Spleen (tissue), 11 donors: ENCODE measurements around the gene NKX1-1. TPM values are rescaled to one million over a fixed set of nuclear protein-coding genes. Genes with fewer than 3 reads are reported as not detected.

Experiments used
- DNase-seq: peaks from one replicate; pipeline ENCODE4 v3.0.0-alpha.2; 2020
- H3K27ac ChIP-seq, 8 donors: fragments of 200-600 bp; sonication (generic) in 7 of 8; 1 replicate in 4 of 8; 2 replicates in 4 of 8; pipeline versions ENCODE4 v1.5.0 to v1.8.0; 2016 to 2021; ENCODE audit warnings: inconsistent platforms in 4 of 8, mild to moderate bottlenecking in 4 of 8, moderate library complexity in 1 of 8
- H3K27me3 ChIP-seq, 7 donors: fragments of 200-600 bp; sonication (generic) in 6 of 7; replicated peaks in 1 of 7; 1 replicate in 4 of 7; 2 replicates in 3 of 7; pipeline versions ENCODE4 v1.5.0 to v1.8.0; 2016 to 2021; ENCODE audit warnings: inconsistent platforms in 3 of 7, mild to moderate bottlenecking in 1 of 7
- H3K36me3 ChIP-seq, 6 donors: fragments of 200-600 bp; sonication (generic) in 5 of 6; 1 replicate in 4 of 6; 2 replicates in 2 of 6; pipeline versions ENCODE4 v1.5.0 to v1.8.0; 2016 to 2021; ENCODE audit warnings: inconsistent platforms in 2 of 6
- H3K4me1 ChIP-seq, 6 donors: fragments of 200-600 bp; sonication (generic) in 5 of 6; 1 replicate in 3 of 6; 2 replicates in 3 of 6; pipeline versions ENCODE4 v1.5.0 to v1.8.0; 2016 to 2021; ENCODE audit warnings: inconsistent platforms in 3 of 6
- H3K4me3 ChIP-seq, 8 donors: fragments of 200-600 bp; sonication (generic) in 7 of 8; 1 replicate in 4 of 8; 2 replicates in 4 of 8; pipeline versions ENCODE4 v1.5.0 to v1.8.0; 2016 to 2021; ENCODE audit warnings: inconsistent platforms in 4 of 8, mild to moderate bottlenecking in 4 of 8, moderate library complexity in 2 of 8
- H3K9me3 ChIP-seq, 8 donors: fragments of 200-600 bp; sonication (generic) in 7 of 8; 1 replicate in 4 of 8; 2 replicates in 4 of 8; pipeline versions ENCODE4 v1.5.0 to v1.8.0; 2016 to 2021; ENCODE audit warnings: inconsistent platforms in 4 of 8
- POLR2A ChIP-seq, 3 donors: fragments of 450-650 bp; IDR thresholded peaks; one replicate each; pipeline ENCODE4 v1.5.1; 2017; ENCODE audit warnings: antibody characterized with exemption in 3 of 3, mild to moderate bottlenecking in 1 of 3
- POLR2AphosphoS5 ChIP-seq, 3 donors: sonication (generic); formaldehyde crosslinking; IDR thresholded peaks; one replicate each; pipeline ENCODE4 v1.5.1; 2017; ENCODE audit warnings: antibody characterized with exemption in 3 of 3
- WGBS, 5 donors: extraction: QIAGEN DNeasy Blood & Tissue Kit in 3 of 5; methylation state at CpG; one replicate each; pipeline versions ENCODE4 v1.1.5 to v1.1.7; 2013 to 2018; 5-methylcytosine and 5-hydroxymethylcytosine counted together
- intact Hi-C: fragments of 100-400 bp; cut with DNase I; formaldehyde crosslinking; loops from one replicate; pipeline ENCODE4 v1.15.0; 2023; ENCODE audit warnings: low total_unique reads
- polyA plus RNA-seq, 3 donors: library from polyadenylated mRNA; stranded (reverse); fragments of 200-250 nt; gene quantifications; one replicate each; pipeline ENCODE4 v1.2.1, GENCODE V29; 2013
- total RNA-seq, 7 donors: library from RNA; depleted of rRNA in 3 of 7; stranded (reverse); fragments of >200 nt in 3 of 7; fragmentation: NEBNext Ultra II Directional in 4 of 7; extraction: Animal tissue kit (Norgen Biotek cat#: 25700) in 4 of 7; gene quantifications; one replicate each; pipeline versions ENCODE4 v1.1.0 to v1.2.1, GENCODE V29; 2016 to 2021
- TF ChIP-seq, protein P1 (sequence below), 11 experiments: fragments of 200-600 bp in 7 of 11; fragments of 450-650 bp in 4 of 11; sonication (generic) in 4 of 11; IDR thresholded peaks in 8 of 11; conservative IDR thresholded peaks in 3 of 11; 1 replicate in 7 of 11; 2 replicates in 4 of 11; pipeline versions ENCODE4 v1.4.0 to v1.8.0; 2016 to 2021; ENCODE audit warnings: antibody characterized with exemption in 11 of 11, inconsistent platforms in 4 of 11, mild to moderate bottlenecking in 1 of 11
- donor health status: healthy with polysubstance abuse.
- donor health status: DM: no; HTN: no; CAD: no; lungs with moderate emphysema.
- donor health status: DM: no; HTN: no; CAD: no.
- donor health status: Bipolar disorder and iron deficiency.
- donor health status: healthy.
- donor health status: DM: no; HTN: no; CAD: no.
- donor health status: DM: yes; HTN: yes; CAD: no.

NKX1-1 gene
- total and polyA plus RNA-seq, 10 donors, result not detected

DNA sequence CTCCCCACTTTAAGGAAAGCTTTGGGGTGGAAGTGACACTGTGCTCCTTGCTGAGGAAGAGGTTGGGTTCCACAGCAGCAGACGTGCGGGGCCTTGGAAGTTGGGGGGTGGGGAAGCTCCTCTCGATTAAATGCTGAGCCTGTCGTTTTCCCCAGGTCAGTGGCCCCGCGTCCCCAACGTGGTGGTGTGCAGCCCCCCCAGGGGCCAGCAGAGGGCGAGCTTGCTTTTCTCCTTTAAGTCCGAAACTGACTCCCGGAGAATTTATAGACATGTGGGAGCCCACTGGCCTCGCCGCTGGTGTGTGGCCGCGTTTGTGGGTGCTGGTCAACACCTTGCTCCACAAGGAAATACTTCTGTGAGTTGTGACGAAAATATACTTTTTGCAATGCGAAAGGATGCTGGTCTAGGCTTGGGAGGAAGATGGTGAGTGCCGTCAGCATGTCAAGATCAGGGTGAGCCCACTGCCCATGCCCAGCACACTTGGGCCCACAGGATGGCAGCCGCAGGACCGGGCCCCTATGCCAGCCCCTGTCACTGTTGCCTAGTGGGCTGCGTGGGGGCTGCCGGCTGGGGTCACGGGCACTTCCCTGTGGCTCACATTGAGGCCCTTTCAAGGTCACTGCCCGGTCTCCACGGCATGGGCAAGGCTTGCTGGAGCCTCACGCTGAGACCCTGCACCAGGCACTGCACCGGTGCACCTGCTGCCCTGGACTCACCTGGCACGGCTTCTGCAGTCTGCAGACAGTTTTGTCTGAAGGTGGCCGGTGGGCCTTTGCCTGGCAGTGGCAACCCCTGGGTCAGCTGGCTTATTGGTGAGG is 49.9 kb downstream of the NKX1-1 start:
- intact Hi-C loops, result loop anchor here (5.0 kb wide), 1 partner anchor 271 kb away; no protein-coding TSS in a partner anchor
- 47 to 67% (median 56%) methylated on average over 21 to 28 of the region's 28 CpGs for WGBS, 5 donors
- Histone ChIP-seq H3K9me3 (no peaks in the 10 kb centered on the region), H3K27ac (no peak overlapping the region), H3K36me3 (peaks cover 0 to 96% (median 47%) of the 10 kb centered on the region in 6 donors), H3K27me3 (no peaks in the 10 kb centered on the region), H3K4me3 (no peak overlapping the region), H3K4me1 (peaks cover 4 to 30% (median 12%) of the 10 kb centered on the region in 6 donors)
- peak; percentile 88 for DNase-seq
- no peak for TF ChIP-seq POLR2AphosphoS5 (IDR thresholded peaks at IDR 0.05)
- TF ChIP-seq, protein P1, sequence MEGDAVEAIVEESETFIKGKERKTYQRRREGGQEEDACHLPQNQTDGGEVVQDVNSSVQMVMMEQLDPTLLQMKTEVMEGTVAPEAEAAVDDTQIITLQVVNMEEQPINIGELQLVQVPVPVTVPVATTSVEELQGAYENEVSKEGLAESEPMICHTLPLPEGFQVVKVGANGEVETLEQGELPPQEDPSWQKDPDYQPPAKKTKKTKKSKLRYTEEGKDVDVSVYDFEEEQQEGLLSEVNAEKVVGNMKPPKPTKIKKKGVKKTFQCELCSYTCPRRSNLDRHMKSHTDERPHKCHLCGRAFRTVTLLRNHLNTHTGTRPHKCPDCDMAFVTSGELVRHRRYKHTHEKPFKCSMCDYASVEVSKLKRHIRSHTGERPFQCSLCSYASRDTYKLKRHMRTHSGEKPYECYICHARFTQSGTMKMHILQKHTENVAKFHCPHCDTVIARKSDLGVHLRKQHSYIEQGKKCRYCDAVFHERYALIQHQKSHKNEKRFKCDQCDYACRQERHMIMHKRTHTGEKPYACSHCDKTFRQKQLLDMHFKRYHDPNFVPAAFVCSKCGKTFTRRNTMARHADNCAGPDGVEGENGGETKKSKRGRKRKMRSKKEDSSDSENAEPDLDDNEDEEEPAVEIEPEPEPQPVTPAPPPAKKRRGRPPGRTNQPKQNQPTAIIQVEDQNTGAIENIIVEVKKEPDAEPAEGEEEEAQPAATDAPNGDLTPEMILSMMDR (IDR thresholded peaks at IDR 0.05 in 8 of 11, conservative IDR thresholded peaks at IDR 0.05 in 3 of 11), result peak; percentile 27 to 90 (median 82)

DNA sequence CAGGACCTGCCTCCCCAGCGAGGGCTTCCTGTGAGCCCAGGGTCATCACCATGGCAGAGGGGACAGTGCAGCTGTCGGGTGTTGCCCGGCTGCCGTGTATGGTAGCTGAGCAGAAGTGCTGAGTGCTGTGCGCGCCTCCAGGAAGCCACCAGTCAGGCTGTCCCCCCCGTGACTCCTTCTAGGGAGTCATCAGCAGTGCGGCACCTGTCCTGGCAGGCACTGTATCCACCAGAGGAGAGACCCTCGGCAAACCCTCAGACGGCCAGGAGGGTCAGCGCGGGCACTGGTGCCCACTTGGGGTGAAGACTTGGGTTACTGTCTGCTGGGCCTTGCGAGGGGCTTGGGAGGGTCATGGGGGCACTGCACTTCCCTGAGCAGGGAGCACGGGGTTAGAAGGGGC is 50.9 kb downstream of the NKX1-1 start:
- H3K36me3 ChIP-seq, result peaks cover 0 to 94% (median 47%) of the 10 kb centered on the region in 6 donors
- intact Hi-C loops, result loop anchor here (5.0 kb wide), 1 partner anchor 272 kb away; no protein-coding TSS in a partner anchor
- no peak for DNase-seq
- WGBS, 5 donors, result 75 to 96% (median 94%) methylated on average over 2 to 14 of the region's 14 CpGs
- H3K9me3 ChIP-seq, result no peaks in the 10 kb centered on the region
- H3K4me1 ChIP-seq, result peaks cover 4 to 40% (median 12%) of the 10 kb centered on the region in 6 donors
- TF ChIP-seq, protein P1 (IDR thresholded peaks at IDR 0.05 in 8 of 11, conservative IDR thresholded peaks at IDR 0.05 in 3 of 11), result no peak
- TF ChIP-seq POLR2A (IDR thresholded peaks at IDR 0.05) (no peak), POLR2AphosphoS5 (IDR thresholded peaks at IDR 0.05) (no peak)
- H3K27ac ChIP-seq, result no peak overlapping the region
- H3K4me3 ChIP-seq, result no peak overlapping the region
- H3K27me3 ChIP-seq, result no peaks in the 10 kb centered on the region

DNA sequence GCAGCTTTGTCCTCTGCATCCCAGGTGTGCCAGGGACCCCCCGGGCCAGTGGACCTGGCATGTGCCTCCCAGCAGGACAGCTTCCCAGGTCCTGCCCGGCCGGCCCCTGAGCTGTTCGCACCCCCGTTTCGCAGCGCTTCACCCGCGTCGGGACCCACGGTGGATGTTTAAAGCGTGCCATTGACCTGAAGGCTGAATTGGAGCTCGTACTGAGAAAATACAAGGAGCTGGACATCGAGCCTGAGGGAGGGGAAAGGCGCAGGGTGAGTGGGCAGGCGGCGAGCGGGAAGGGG is 51.3 kb downstream of the NKX1-1 start:
- 90 to 98% (median 95%) methylated on average over 17 to 18 of the region's 18 CpGs for WGBS, 5 donors
- no peak overlapping the region for H3K27ac ChIP-seq
- intact Hi-C loops, result loop anchor here (5.0 kb wide), 2 partner anchors 223 to 272 kb away; no protein-coding TSS in a partner anchor
- no peak overlapping the region for H3K4me3 ChIP-seq
- no peaks in the 10 kb centered on the region for H3K27me3 ChIP-seq
- no peak for TF ChIP-seq POLR2AphosphoS5 (IDR thresholded peaks at IDR 0.05)
- TF ChIP-seq, protein P1 (IDR thresholded peaks at IDR 0.05 in 8 of 11, conservative IDR thresholded peaks at IDR 0.05 in 3 of 11), result no peak
- TF ChIP-seq POLR2A (IDR thresholded peaks at IDR 0.05), result no peak
- DNase-seq, result no peak
- H3K36me3 ChIP-seq, result peaks cover 0 to 94% (median 47%) of the 10 kb centered on the region in 6 donors
- H3K9me3 ChIP-seq, result no peaks in the 10 kb centered on the region
- H3K4me1 ChIP-seq, result peaks cover 4 to 41% (median 13%) of the 10 kb centered on the region in 6 donors
